GM19372 (cell line): ENCODE data around the gene DTL.

Experiments used
- ATAC-seq: cut with Tn5 transposase; IDR thresholded peaks from one replicate; pipeline ENCODE4 v1.9.1; 2021; ENCODE audit warnings: mild to moderate bottlenecking, low read depth, moderate library complexity; ENCODE audit not compliant: unreplicated experiment

The DTL gene

DNA sequence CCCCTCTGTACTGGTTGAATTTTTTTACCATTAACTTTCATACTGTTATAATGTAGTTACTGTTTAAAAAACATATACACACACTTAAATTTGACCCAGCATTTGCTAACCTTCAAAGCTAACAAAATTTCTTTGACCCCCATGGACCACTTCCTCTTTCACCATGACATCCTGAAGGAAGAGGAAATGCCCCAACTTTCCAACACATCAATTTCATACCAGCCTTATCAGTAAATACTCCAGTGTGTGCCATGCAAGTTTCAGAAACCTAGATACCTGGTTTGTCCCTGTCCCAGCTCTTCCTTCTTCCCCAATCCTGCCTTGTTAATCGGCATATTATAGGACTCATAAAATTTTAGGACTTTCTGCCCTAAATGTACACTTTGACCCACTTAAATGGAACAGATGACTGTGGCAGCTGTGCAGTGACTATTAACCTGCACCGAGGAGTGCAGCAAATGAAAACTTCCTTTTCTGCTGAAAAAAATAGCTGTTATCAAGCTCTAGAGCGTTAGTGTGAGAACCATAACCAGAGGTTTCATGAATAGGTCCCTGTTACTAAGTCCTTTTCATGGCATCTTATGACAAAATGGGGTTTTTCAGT lies 54.1 kb downstream of the DTL start:
- no peak for ATAC-seq

DNA sequence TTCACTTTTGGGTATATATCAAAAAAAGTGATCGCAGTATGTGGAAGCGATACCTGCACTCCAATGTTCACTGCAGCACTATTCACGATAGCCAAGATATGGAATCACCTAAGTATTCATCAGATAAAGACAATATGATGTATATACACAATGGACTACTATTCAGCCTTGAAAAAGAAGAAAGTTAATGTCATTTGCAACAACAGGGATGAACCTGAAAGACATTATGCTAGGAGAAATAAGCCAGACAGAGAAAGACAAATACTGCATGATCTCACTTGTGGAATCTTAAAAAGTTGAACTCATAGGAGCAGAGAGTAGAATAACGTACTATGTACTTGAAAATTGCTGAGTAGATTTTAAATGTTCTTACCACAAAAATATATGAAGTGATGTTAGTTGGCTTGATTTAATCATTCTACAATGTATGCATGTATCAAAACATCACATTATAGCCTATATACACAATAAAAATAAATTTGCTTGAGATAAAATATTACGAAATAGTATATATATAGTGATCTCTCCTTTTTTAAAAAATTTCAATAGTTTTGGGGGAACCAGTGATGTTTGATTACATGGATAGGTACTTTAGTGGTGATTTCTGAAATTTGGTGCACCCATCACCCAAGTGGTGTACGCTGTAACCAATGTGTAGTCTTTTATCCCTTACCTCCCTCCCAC lies 56.0 kb downstream of the DTL start:
- ATAC-seq = no peak

DNA sequence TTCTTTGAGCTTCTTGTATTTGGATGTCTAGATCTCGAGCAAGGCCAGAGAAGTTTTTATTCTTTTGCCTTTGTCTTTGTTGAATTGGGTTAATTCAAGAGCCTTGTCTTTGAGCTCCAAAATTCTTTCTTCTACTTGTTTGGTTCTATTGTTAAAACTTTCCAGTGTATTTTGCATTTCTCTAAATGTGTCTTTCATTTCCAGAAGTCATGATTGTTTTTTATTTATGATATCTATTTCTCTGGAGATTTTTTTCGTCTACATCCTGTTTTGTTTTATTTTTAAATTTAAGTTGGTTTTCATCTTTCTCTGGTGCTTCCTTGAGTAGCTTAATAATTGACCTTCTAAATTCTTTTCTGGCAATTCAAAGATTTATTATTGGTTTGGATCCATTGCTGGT lies 61.8 kb downstream of the DTL start:
- ATAC-seq = no peak

DNA sequence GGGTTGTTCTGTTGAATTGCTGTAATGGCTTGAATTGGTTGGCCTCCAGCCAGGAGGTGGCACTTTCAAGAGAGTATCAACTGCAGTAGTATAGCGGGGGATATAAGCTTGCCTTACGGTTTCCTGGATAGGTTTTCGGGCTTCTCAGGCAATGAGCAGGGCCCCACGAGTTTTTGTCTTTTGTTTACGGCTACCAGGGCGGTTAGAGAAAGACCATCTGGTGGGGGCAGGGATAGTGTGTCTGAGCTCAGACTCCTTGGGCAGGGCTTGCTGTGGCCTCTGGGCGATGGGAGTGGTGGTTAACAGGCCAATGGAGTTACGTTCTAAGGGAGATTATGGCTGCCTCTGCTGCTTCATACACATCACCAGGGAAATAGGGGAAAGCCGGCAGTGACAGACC lies 62.8 kb downstream of the DTL start:
- ATAC-seq = no peak

DNA sequence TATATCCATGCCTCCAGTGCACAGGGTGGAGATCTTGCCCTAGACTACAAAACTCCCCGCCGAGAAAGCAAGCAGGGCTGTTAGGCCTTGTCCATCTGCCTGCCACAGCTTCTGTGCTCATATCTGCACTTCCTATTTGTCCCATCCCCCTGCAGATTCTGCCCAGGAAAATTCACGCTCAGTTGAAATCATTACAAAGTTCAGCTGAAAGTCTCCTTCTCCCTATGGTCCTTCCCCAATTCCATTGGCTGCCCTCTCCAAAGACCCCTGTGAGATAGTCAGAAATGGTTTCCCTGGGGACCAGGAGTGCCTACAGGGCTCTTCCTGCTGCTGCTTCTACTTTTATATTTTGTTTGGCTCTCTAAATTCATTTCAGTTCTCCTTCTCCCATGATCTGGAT lies 63.2 kb downstream of the DTL start:
- no peak for ATAC-seq

DNA sequence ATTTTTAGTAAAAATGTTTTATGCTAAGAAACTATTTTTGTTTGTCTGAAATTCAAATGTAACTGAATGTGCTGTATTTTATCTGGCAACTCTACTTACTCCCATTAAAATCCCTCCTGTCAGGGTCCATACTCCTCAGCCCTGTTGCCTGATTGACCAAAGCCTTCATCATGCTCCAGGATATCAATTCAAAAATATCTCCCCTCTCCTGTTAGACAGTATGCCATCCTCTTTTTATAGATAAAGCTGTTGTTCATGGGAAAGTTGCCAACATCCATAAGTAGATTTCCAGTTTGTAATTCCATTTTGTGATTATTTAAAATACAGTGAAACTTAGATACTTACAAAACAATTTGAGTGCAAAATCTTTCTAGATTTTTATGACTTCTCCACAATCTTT lies 65.7 kb downstream of the DTL start:
- no peak for ATAC-seq

DNA sequence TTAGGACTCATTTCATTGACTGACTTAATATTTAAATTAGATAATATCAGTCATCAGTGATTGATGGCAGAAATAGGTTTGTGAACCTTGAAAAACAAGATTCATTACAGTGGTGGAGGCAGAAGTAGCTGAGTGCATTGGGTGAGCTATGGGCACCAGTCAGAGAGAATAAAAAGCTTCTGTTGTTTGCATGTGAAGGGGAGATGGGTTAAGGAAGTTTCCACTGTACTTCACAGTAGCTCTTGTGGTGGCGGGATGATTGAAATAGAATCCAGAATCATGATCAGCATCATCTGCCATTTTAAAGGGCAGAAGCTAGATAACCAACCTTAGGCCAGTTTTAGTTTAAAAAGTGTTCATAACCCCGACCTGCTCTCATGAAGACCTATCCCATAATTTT lies 66.2 kb downstream of the DTL start:
- ATAC-seq = no peak

DNA sequence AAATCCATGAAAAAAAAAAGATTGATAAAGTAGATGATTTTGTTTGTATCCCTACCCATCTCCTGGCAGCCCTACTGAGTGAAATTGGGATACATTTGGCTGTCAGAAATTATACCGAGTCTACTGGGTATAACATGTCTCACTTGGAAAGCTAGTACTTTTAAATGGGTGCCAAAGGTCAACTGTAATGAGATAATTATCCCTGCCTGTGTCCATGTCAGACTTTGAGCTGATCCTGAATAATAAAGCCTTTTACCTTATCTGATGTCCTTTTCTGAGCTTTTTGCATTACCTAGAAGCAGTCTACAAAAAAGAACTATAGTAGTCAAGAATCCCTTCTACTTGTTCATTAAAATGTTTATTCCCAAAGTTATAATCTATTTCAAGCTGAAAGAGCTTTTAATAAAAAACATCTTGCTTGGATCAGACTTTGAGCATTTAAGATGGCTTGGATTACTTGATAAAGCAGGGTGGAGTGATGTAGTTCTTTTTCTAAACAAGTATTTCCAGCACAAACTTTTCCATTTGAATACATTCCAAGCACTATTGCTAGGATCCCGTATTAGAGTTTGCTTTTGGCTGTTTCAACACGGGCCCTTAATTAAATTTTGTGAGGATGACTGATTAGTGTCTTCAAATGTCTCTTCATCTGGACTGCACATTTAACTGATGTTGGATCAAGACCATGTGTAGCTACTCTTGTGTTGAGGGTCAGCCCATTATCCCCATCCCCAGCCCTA lies 69.2 kb downstream of the DTL start:
- no peak for ATAC-seq

DNA sequence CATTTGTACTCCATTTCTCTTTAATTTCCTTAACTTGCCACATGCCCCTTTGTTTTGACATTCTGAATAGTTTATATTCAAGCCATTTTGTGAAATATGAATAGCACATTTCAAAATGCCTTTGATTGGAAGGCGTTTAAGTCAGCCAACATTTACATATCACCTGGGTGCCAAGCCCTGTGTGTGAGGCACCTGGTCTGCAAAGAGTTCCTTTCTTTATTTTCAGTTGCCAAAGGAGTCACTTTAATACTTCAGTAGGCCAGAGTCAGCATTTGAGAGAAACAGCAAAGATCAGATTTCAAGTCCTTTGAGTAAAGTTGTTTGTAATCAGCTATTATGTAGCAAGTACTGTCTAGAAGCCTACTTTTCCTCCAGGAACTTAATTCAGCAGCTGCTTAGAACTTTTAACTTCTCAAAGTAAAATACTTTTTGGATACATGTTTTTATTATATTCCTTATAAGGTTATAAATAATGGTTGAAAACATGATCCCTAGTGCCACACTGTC lies 70.8 kb downstream of the DTL start:
- no peak for ATAC-seq

DNA sequence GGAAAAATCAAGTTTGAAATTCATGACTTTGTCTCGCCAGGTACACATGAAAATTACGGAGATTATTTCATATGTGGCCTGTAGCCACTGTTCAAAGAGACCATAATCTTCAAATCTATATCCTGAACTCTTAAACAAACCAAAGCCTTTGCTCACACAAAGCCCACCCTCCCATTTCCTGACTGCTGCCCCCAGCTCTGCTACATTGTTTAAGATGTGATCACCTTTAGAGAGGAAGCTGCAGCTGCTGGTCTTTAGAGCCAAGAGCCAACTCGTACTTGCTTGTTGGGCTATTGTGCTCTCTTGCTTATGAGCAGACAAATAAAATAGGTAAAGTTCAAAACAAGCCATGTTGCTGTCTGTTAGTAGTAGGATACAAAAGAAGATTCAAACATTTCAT lies 71.9 kb downstream of the DTL start:
- no peak for ATAC-seq

DNA sequence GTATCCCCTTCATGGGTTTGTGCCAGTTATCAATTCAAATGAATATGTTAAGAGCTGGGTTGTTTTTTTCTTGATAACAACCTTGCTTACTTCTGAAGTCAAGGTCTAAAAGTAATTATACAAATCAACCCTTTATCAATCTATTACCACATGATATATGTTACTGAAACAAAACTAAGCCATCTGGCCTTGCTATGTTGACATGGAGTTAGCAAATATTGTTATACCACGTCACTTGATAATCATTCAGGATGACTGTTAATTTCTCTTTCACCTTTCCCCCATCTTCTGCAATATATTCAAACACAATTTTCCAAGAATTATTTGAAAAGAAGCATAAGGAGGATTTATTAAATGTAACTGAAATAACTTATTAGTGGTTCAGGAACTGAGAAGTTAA lies 72.6 kb downstream of the DTL start:
- no peak for ATAC-seq

DNA sequence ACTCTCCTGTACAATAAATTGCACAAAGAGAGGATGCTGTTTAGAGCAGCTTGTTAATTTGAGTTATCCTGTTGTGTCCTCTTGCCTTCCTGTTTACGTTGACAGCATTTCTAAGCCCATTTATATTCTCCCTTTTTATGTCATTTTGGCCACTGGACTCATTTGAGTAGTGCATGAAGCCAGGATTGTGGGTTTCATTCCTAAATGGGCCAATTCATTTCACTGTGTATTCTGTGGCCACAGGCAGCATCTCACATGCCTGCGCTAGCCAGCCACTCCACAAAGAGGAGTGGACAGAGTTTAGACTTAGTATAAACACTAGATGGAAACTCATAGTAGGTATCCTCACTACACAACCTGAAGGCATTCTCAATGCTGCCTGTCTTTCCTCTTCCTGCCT lies 73.4 kb downstream of the DTL start:
- ATAC-seq = no peak

DNA sequence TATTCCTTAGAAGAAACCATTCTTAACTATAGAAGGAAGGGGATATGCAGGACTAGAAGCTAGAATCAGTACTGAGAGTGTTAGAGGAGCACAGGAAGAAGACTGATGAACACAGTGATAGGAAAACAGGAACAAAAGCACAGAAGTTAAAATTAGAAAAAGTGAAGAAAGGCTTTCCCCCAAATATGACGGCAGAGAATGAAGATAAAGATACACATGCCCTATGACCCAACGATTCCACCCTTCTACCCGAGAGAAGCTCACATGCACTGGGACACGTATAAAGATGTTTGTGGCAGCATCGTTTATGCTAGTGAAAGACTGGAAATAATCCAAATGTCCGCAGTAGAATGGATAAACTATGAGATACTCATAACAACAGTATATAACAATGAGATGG lies 74.2 kb downstream of the DTL start:
- no peak for ATAC-seq

DNA sequence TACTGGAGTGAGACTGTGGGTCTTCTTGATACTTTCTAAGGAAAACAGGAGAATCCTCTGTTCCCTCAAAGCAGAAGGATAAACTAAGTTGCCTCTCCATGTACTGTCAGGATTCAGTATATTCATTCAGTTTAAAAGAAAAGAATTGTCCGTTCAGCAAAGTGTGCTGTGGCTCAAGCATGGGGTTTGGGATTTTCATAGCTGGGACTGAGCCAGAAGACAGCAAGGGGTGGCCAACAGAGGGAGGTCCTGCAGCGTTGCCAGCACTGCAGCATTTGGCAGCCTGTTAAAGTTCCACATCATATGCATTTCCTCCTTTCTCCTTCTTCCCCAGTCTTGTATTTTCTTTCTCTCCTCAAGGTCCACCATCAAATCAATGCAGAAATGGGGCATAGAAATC lies 75.1 kb downstream of the DTL start:
- no peak for ATAC-seq

DNA sequence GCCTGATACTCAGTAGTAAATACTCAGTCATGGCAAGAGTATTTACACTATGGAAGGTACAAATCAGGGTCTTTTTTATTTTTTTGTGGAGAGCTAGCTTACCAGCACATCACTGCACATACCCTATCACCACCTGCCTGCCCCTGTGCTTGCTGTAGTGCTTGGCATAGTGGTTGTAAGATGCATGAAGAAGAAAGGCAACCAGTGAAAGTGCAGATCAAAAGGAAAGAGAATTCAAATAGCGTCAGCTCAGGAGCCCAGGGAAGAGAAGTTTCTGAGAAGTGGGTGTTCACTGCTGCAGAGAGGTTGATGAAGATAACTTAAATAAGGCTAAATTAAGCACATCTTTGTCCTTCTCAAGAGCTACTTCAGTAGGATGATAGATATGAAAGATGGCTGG lies 76.0 kb downstream of the DTL start:
- no peak for ATAC-seq

DNA sequence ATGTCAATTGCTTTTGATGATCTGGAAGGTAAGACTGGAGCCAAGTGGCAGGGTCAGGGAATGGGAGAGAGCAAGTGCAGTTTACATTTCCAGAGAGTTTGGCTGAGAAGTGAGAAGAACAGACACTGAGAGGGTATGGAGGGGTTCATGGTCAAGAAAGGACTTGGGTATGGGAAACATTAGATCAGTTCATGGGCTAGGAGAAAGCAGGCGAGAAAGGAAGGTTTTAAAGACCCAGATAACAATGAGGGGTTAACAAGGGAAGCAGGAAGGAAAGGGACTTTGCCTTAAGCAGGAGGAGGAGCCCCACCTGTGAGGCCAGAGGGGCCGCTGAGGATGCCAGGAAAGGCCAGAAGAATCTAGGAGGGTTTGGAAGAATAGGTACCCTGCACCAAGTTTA lies 78.2 kb downstream of the DTL start:
- no peak for ATAC-seq

DNA sequence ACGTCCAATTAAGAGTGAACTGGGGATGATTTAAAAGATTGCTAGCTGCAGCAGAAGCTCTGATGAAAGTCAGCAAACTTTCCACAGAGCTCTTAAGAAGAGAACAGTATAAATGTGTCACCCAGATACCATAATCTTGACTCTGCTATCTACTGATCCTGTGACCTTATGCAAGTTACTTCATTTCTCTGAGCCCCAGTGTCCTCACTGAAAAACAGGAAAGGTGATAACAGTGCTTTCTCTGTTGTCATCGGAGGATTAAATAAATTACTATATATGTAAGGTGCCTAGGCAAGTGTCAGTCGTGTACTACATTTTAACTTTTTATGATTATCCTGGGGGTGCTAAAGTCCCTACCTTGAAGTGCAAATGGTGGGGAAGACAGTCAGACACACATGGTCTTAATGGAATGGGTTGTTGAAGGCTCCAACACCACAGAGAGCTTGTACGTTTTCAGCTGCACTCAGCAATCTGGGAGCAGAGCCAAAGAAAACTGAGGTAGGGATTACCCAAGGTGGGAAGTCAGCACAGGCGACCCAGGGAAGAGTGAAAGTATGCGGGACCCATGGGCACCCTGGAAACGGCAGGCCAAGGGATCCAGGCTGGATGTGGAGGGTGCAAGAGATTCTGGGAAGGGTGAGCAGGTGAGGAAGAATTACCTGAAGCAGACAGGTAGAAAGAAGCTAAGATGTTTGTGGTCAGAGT lies 82.8 kb downstream of the DTL start:
- no peak for ATAC-seq

DNA sequence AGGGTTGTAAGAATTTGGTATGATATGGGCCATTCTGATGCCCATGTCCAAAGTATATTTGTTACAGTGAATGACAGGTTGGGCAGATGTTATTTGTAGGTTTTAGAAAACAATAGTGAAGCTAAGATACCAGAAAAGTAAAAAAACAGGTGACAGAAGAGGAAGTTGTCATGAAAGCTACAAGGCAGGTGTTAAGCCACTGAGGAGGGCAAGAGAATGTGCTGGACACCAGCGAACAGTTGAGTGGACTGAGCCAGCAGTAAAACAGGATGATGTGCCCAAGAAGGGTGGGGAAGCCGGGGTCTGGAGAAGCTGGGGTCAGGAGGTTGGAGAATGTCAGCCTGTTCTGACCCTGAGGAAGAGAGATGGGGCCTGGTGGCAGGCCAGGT lies 83.3 kb downstream of the DTL start:
- ATAC-seq = no peak

DNA sequence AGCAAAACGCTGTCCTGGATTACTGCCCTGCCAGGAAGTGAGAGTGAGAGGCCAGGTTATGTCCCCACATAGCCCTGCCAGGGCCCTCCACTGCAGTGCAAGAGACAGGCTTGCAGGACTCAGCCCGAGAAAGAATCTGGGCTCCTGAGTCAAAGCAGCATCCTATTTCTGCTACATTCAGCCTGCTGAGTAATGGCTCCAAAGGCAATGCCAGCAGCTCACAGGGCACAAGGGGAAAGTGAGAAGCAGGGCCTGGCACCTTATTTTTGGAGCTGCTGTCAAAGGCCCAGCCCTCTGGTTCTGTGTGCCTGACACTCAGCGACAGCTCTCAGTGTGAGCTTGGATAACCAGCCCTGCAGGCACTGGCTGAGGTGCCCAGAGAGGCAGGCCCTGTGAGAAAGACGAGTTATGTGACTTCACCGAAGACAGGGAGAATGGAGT lies 83.9 kb downstream of the DTL start:
- no peak for ATAC-seq

DNA sequence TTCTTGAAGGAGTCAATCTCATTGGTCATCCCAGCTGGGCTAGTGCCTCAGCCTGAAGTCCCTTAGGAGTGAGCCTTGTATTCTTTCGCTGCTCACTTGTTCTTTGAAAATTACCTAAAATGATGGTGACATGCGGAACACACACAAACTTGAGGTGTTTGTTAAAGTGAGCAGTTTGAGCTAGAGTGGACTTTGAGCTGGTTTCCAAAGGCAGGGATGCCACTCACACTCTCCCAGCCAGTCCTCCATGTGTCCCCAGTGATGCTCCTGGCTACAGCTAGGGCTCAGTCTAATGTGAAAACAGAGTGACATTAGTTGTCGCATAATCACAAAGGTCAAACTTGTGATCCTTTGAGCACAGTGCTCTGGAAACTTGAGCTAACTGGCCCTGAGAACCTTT lies 84.3 kb downstream of the DTL start:
- ATAC-seq = no peak

DNA sequence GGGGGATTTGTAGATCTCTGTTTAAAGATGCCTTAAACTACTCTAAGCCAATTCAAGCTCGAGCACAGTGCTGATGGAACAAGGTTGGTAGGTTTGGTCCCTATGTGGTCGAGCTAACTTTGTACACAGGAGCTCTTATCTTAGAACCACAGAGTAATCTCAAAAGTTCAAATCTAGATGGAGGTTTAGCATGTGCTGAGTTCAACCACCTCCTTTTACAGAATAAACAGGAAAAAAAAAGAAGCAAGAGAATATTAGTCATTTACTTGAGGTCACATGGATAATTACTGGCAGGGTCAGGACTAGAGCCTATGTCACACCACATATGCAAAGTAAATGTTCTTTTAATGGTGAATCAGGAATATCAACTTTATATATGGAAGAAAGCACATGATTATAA lies 86.2 kb downstream of the DTL start:
- ATAC-seq = no peak
